ENCODE results near the gene INAFM1. TPM values are rescaled to one million over a fixed set of nuclear protein-coding genes. Genes with fewer than 3 reads are reported as not detected.

INAFM1 gene
- total and polyA plus RNA-seq, 9 of the 15 experiments (the other 6 are each of a cell fraction or from before 2014, with no cell fraction given): 0.71 to 30.9 (median 3.1) TPM

DNA sequence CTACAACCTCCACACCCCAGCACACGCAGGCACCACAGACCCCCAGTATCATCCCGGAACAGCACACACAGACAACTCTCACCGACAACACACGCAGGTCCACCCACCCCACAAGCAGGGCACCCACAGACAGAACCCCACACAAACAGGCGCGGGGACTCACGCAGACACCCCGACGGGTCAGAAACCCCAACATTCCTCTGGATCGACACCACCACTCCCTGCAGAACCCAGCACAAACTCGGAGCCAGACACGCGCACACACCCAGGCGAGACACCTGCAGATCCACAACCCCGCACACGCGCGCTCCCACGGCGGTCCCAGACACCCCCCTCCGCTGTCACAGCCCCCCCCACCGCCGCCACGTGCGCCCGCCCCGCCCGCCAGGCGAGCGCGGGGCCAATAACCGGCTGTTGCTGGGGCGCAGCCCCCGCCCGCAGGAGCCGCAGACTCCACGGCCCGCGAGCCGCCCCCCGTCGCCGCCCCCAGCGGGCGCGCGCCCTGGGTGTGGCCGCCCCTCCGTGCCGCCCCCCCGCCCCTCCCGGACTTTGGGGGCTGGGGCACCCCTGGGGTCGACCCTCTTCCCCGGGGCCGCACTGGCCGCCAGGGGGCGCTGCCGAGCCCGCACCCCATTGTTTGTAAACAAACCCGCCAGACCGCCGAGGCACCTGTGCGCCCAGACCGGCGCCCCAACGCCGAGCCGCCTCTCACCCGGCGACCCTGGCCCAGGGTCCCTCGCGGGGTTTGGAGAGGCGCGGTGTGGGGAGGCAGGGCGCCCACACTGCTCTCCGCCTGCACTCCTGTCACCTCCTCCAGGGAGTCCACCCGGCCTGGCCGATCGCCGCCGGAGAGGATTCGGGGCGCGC, 44.4 kb upstream of the INAFM1 start (continued):
- TF ChIP-seq, protein P1, sequence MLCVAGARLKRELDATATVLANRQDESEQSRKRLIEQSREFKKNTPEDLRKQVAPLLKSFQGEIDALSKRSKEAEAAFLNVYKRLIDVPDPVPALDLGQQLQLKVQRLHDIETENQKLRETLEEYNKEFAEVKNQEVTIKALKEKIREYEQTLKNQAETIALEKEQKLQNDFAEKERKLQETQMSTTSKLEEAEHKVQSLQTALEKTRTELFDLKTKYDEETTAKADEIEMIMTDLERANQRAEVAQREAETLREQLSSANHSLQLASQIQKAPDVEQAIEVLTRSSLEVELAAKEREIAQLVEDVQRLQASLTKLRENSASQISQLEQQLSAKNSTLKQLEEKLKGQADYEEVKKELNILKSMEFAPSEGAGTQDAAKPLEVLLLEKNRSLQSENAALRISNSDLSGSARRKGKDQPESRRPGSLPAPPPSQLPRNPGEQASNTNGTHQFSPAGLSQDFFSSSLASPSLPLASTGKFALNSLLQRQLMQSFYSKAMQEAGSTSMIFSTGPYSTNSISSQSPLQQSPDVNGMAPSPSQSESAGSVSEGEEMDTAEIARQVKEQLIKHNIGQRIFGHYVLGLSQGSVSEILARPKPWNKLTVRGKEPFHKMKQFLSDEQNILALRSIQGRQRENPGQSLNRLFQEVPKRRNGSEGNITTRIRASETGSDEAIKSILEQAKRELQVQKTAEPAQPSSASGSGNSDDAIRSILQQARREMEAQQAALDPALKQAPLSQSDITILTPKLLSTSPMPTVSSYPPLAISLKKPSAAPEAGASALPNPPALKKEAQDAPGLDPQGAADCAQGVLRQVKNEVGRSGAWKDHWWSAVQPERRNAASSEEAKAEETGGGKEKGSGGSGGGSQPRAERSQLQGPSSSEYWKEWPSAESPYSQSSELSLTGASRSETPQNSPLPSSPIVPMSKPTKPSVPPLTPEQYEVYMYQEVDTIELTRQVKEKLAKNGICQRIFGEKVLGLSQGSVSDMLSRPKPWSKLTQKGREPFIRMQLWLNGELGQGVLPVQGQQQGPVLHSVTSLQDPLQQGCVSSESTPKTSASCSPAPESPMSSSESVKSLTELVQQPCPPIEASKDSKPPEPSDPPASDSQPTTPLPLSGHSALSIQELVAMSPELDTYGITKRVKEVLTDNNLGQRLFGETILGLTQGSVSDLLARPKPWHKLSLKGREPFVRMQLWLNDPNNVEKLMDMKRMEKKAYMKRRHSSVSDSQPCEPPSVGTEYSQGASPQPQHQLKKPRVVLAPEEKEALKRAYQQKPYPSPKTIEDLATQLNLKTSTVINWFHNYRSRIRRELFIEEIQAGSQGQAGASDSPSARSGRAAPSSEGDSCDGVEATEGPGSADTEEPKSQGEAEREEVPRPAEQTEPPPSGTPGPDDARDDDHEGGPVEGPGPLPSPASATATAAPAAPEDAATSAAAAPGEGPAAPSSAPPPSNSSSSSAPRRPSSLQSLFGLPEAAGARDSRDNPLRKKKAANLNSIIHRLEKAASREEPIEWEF (CRISPR knock-in tag; IDR thresholded peaks at IDR 0.05): no peak
- TF ChIP-seq ZNF316 (IDR thresholded peaks at IDR 0.05) (peak; percentile 30; the same call in 1 of the 2 replicates), ZNF766 (CRISPR knock-in tag; conservative IDR thresholded peaks at IDR 0.05) (no peak; the same call in 1 of the 2 replicates), ZMIZ1 (IDR thresholded peaks at IDR 0.05; ENCODE audit: low read depth in 2 of 2, low read length in 2 of 2) (no peak), KLF1 (tag; IDR thresholded peaks at IDR 0.05) (no peak), ZNF780A (CRISPR knock-in tag; IDR thresholded peaks at IDR 0.05) (0 out of 2 replicates have a peak, but pooled peaks have one; percentile 42), ZNF644 (tag; IDR thresholded peaks at IDR 0.05; ENCODE audit: low read depth) (no peak), USF1 (CRISPR knock-in tag; IDR thresholded peaks at IDR 0.05) (no peak)

All from K562 (cell line).